H1 (cell line): ENCODE results near the gene ZNF462. TPM values are rescaled to one million over a fixed set of nuclear protein-coding genes. Genes with fewer than 3 reads are reported as not detected.

Source experiments
- CTCF ChIA-PET: fragments of 300-600 bp; sonication (Branson Sonifier 250); formaldehyde crosslinking; loops from one replicate; lab custom pipeline; 2021; ENCODE audit not compliant: partially characterized antibody; lab: Charles Lee
- POLR2A ChIA-PET: fragments of 300-600 bp; sonication (Branson Sonifier 250); formaldehyde crosslinking; loops from one replicate; lab custom pipeline; 2021; ENCODE audit warnings: inconsistent platforms; ENCODE audit not compliant: partially characterized antibody; lab: Charles Lee
- DNase-seq, 2 experiments: peaks; one replicate each; pipeline versions ENCODE4 v3.0.0 to v3.0.0-alpha.2; 2010 to 2022; ENCODE audit warnings: low spot score in 2 of 2, low read depth in 1 of 2, mixed read lengths in 1 of 2
- FAIRE-seq: peaks from 2 replicates; lab custom pipeline; 2011; peaks lifted over from hg19 to GRCh38; lab: Jason Lieb, UNC
- H2AFZ ChIP-seq: 2 replicates; pipeline ENCODE4 v1.8.1; 2012; ENCODE audit warnings: low read length, inconsistent platforms
- H2AK5ac ChIP-seq: 2 replicates; pipeline ENCODE4 v1.6.1; 2013; ENCODE audit warnings: low read depth, low read length
- H2BK120ac ChIP-seq: replicated peaks from 2 replicates; pipeline ENCODE3; 2013; ENCODE audit warnings: low read depth, low read length, inconsistent platforms
- H2BK12ac ChIP-seq: 2 replicates; pipeline ENCODE4 v1.6.1; 2013; ENCODE audit warnings: low read depth, low read length
- H2BK15ac ChIP-seq: 2 replicates; pipeline ENCODE4 v1.6.1; 2013; ENCODE audit warnings: low read length
- H2BK20ac ChIP-seq: 2 replicates; pipeline ENCODE4 v1.6.1; 2013; ENCODE audit warnings: low read length
- H2BK5ac ChIP-seq: 2 replicates; pipeline ENCODE4 v1.6.1; 2013; ENCODE audit warnings: low read depth, low read length
- H3K14ac ChIP-seq: 2 replicates; pipeline ENCODE4 v1.6.1; 2013; ENCODE audit warnings: inconsistent platforms; ENCODE audit not compliant: insufficient read length
- H3K18ac ChIP-seq: 2 replicates; pipeline ENCODE4 v1.6.1; 2013; ENCODE audit warnings: low read length; ENCODE audit errors: extremely low read depth
- H3K23ac ChIP-seq: 2 replicates; pipeline ENCODE4 v1.6.1; 2013; ENCODE audit warnings: inconsistent platforms; ENCODE audit not compliant: insufficient read length
- H3K23me2 ChIP-seq: 2 replicates; pipeline ENCODE4 v1.6.1; 2013; ENCODE audit warnings: low read depth, low read length
- H3K27ac ChIP-seq: 2 replicates; pipeline ENCODE4 v1.6.1; 2011; ENCODE audit warnings: low read depth, low read length, inconsistent platforms
- H3K27me3 ChIP-seq, 4 experiments: replicated peaks in 1 of 4; 1 replicate in 1 of 4; 2 replicates in 3 of 4; pipeline versions ENCODE4 v1.6.1 to v1.8.1; 2011 to 2013; ENCODE audit warnings: low read length in 3 of 4, mild to moderate bottlenecking in 3 of 4, inconsistent platforms in 2 of 4, mixed read lengths in 2 of 4, moderate library complexity in 1 of 4; ENCODE audit not compliant: control insufficient read depth in 3 of 4, insufficient read depth in 3 of 4; ENCODE audit errors: extremely low read depth in 1 of 4
- H3K36me3 ChIP-seq, 4 experiments: 2 replicates each; pipeline versions ENCODE4 v1.6.1 to v1.8.1; 2011 to 2013; ENCODE audit warnings: mild to moderate bottlenecking in 4 of 4, low read length in 3 of 4, moderate library complexity in 2 of 4, control low read depth in 1 of 4, inconsistent platforms in 1 of 4; ENCODE audit not compliant: insufficient read depth in 4 of 4, control insufficient read depth in 2 of 4
- H3K4ac ChIP-seq: replicated peaks from 2 replicates; pipeline ENCODE3; 2013; ENCODE audit warnings: low read length, low read depth, mixed read lengths, inconsistent platforms; ENCODE audit not compliant: insufficient read length
- H3K4me1 ChIP-seq, 4 experiments: replicated peaks in 1 of 4; 1 replicate in 1 of 4; 2 replicates in 3 of 4; pipeline versions ENCODE4 v1.6.1 to v1.8.1; 2011 to 2013; ENCODE audit warnings: low read length in 3 of 4, inconsistent platforms in 2 of 4, mixed read lengths in 1 of 4; ENCODE audit not compliant: insufficient read depth in 4 of 4, control insufficient read depth in 3 of 4
- H3K4me2 ChIP-seq, 2 experiments: 2 replicates each; pipeline versions ENCODE4 v1.6.1 to v1.8.1; 2011 to 2013; ENCODE audit warnings: low read depth in 2 of 2, low read length in 2 of 2, control low read depth in 1 of 2, inconsistent platforms in 1 of 2, mild to moderate bottlenecking in 1 of 2; ENCODE audit not compliant: insufficient read depth in 1 of 2
- H3K4me3 ChIP-seq, 4 experiments: fragments of 200-600, 300-600 bp in 1 of 4; sonication (generic), shearing (Covaris generic), sonication (Bioruptor Twin) in 1 of 4; 2 replicates each; pipeline versions ENCODE4 v1.5.1 to v1.8.1; 2011 to 2016; ENCODE audit warnings: low read length in 4 of 4, low read depth in 3 of 4, control low read depth in 2 of 4, inconsistent platforms in 2 of 4, mild to moderate bottlenecking in 2 of 4, mixed read lengths in 1 of 4, moderate library complexity in 1 of 4; ENCODE audit not compliant: insufficient read depth in 2 of 4; ENCODE audit errors: extremely low read depth in 1 of 4
- H3K56ac ChIP-seq: replicated peaks from 2 replicates; pipeline ENCODE3; 2013; ENCODE audit warnings: low read depth, mild to moderate bottlenecking, mixed read lengths, low read length, inconsistent platforms; ENCODE audit not compliant: insufficient read length
- H3K79me1 ChIP-seq: 2 replicates; pipeline ENCODE4 v1.6.1; 2013; ENCODE audit warnings: low read depth, low read length, control low read depth
- H3K79me2 ChIP-seq, 2 experiments: 2 replicates each; pipeline versions ENCODE4 v1.6.1 to v1.8.1; 2012 to 2013; ENCODE audit warnings: low read length in 2 of 2, mild to moderate bottlenecking in 2 of 2, inconsistent platforms in 1 of 2; ENCODE audit not compliant: insufficient read depth in 2 of 2, control insufficient read depth in 1 of 2
- H3K9ac ChIP-seq, 4 experiments: replicated peaks in 1 of 4; 1 replicate in 1 of 4; 2 replicates in 3 of 4; pipeline versions ENCODE4 v1.6.1 to v1.8.1; 2011 to 2013; ENCODE audit warnings: low read depth in 3 of 4, low read length in 3 of 4, control low read depth in 2 of 4, mild to moderate bottlenecking in 2 of 4, moderate library complexity in 2 of 4, inconsistent platforms in 1 of 4; ENCODE audit errors: extremely low read depth in 1 of 4
- H3K9me3 ChIP-seq, 2 experiments: 2 replicates each; pipeline versions ENCODE4 v1.6.1 to v1.8.1; 2012 to 2013; ENCODE audit warnings: mild to moderate bottlenecking in 2 of 2, moderate library complexity in 2 of 2, control low read depth in 1 of 2, inconsistent platforms in 1 of 2, low read depth in 1 of 2, low read length in 1 of 2, mixed read lengths in 1 of 2; ENCODE audit not compliant: insufficient read depth in 2 of 2
- H4K20me1 ChIP-seq, 2 experiments: replicated peaks in 1 of 2; 2 replicates each; pipeline versions ENCODE3 to v1.8.1; 2011 to 2013; ENCODE audit warnings: inconsistent platforms in 2 of 2, low read length in 2 of 2, mild to moderate bottlenecking in 1 of 2; ENCODE audit not compliant: insufficient read depth in 2 of 2, control insufficient read depth in 1 of 2
- H4K5ac ChIP-seq: 2 replicates; pipeline ENCODE4 v1.6.1; 2013; ENCODE audit warnings: low read length, low read depth, mixed read lengths, inconsistent platforms; ENCODE audit not compliant: insufficient read length
- H4K8ac ChIP-seq: 2 replicates; pipeline ENCODE4 v1.8.0; 2013; ENCODE audit warnings: mild to moderate bottlenecking, moderate library complexity, low read length, inconsistent platforms; ENCODE audit not compliant: insufficient read depth; ENCODE audit errors: extremely low read depth
- H4K91ac ChIP-seq: replicated peaks from 2 replicates; pipeline ENCODE3; 2013; ENCODE audit warnings: low read length, mixed read lengths, inconsistent platforms; ENCODE audit not compliant: insufficient read length
- CBX8 ChIP-seq: fragments of 300-800, 300-1000 bp; sonication (generic); IDR thresholded peaks from 2 replicates; pipeline ENCODE4 v1.7.1; 2016; ENCODE audit warnings: low read depth, low read length, borderline replicate concordance
- CEBPB ChIP-seq: IDR thresholded peaks from 2 replicates; pipeline ENCODE4 v1.6.1; 2012; ENCODE audit warnings: low read depth, low read length
- FOSL1 ChIP-seq: IDR thresholded peaks from 2 replicates; pipeline ENCODE4 v1.6.1; 2011; ENCODE audit warnings: mild to moderate bottlenecking, low read depth, low read length, moderate library complexity; ENCODE audit not compliant: insufficient read depth
- GTF2F1 ChIP-seq: IDR thresholded peaks from 2 replicates; pipeline ENCODE4 v1.6.1; 2012; ENCODE audit warnings: low read depth, low read length, improper control_type of control experiment, borderline replicate concordance
- HDAC2 ChIP-seq, 2 experiments: fragments of 300-600 bp in 1 of 2; sonication (generic) in 1 of 2; IDR thresholded peaks; 2 replicates each; pipeline ENCODE4 v1.6.1; 2011 to 2012; ENCODE audit warnings: low read depth in 2 of 2, low read length in 2 of 2, mild to moderate bottlenecking in 2 of 2, moderate library complexity in 2 of 2, borderline replicate concordance in 1 of 2, inconsistent platforms in 1 of 2
- NRF1 ChIP-seq: IDR thresholded peaks from 2 replicates; pipeline ENCODE4 v1.6.1; 2011; ENCODE audit warnings: mild to moderate bottlenecking, low read depth, low read length, improper control_type of control experiment
- POU5F1 ChIP-seq: IDR thresholded peaks from 2 replicates; pipeline ENCODE4 v1.6.1; 2011; ENCODE audit warnings: low read depth, mild to moderate bottlenecking, low read length, moderate library complexity
- RBBP5 ChIP-seq: IDR thresholded peaks from 2 replicates; pipeline ENCODE4 v1.7.1; 2012; ENCODE audit warnings: low read depth, mild to moderate bottlenecking, inconsistent platforms, low read length, moderate library complexity, borderline replicate concordance
- RXRA ChIP-seq: IDR thresholded peaks from 2 replicates; pipeline ENCODE4 v1.6.1; 2011; ENCODE audit warnings: low read depth, mild to moderate bottlenecking, low read length, moderate library complexity; ENCODE audit not compliant: insufficient read depth
- WGBS, 2 experiments: shearing (Covaris generic) in 1 of 2; methylation state at CpG; one replicate each; pipeline versions ENCODE4 v1.1.6 to v1.1.7; 2013 to 2015; ENCODE audit warnings: low lambda C conversion rate in 2 of 2, mixed read lengths in 2 of 2, inconsistent platforms in 1 of 2, low coverage in 1 of 2, missing lambda C conversion rate in 1 of 2; ENCODE audit not compliant: insufficient replicate concordance in 2 of 2, insufficient coverage in 1 of 2, insufficient read length in 1 of 2; ENCODE audit errors: extremely low coverage in 1 of 2, missing lambda C conversion rate in 1 of 2; 5-methylcytosine and 5-hydroxymethylcytosine counted together
- polyA plus RNA-seq, 7 experiments: library from polyadenylated mRNA; depleted of rRNA in 3 of 7; stranded (reverse) in 5 of 7; unstranded in 2 of 7; fragments of >200 nt in 5 of 7; fragments of 200-250 nt in 2 of 7; gene quantifications; 1 replicate in 5 of 7; 2 replicates in 1 of 7; 4 replicates in 1 of 7; pipeline versions ENCODE4 v1.2.1 to v1.2.3, GENCODE V29; 2011 to 2013; ENCODE audit warnings: missing spikeins in 2 of 7, mixed read lengths in 2 of 7
- total RNA-seq: library from RNA; stranded (reverse); fragmentation: NEBNext Ultra II Directional; extraction: Animal tissue kit (Norgen Biotek cat#: 25700); gene quantifications from 2 replicates; pipeline ENCODE4 v1.2.1, GENCODE V29; 2021

ZNF462 gene
- total and polyA plus RNA-seq, 2 of the 8 experiments (the other 6 are each of a cell fraction or from before 2014, with no cell fraction given) = 30.0 to 163 TPM

- no peak overlapping the region for H3K56ac ChIP-seq
- H3K27me3 ChIP-seq = no peaks in the 10 kb centered on the region
- TF ChIP-seq CBX8 = no peak
- TF ChIP-seq RBBP5 = no peak
- no peak for TF ChIP-seq HDAC2 (IDR thresholded peaks at IDR 0.05; ENCODE audit: borderline replicate concordance in 1 of 2, low read depth in 2 of 2, low read length in 2 of 2)
- no peak for TF ChIP-seq GTF2F1
- TF ChIP-seq CEBPB = no peak
- TF ChIP-seq POU5F1 = no peak
- TF ChIP-seq RXRA = no peak
- TF ChIP-seq FOSL1 = no peak
- TF ChIP-seq NRF1 = no peak
- H3K9me3 ChIP-seq = peaks cover 2 to 4% of the 10 kb centered on the region in 2 experiments; a peak in 1 of 4 replicates
- no peaks in the 10 kb centered on the region for H3K79me1 ChIP-seq
- peak overlapping the region; percentile 80; the same call in 1 of the 2 replicates for H2AFZ ChIP-seq
- H3K79me2 ChIP-seq = no peaks in the 10 kb centered on the region
- no peaks in the 10 kb centered on the region for H4K20me1 ChIP-seq
- H3K4ac ChIP-seq = no peak overlapping the region
- H2BK12ac ChIP-seq = no peak overlapping the region
- no peak overlapping the region for H3K4me2 ChIP-seq
- no peak overlapping the region for H3K23ac ChIP-seq
- no peak overlapping the region for H3K27ac ChIP-seq
- no peak overlapping the region for H3K9ac ChIP-seq
- H2AK5ac ChIP-seq = no peak overlapping the region
- H2BK15ac ChIP-seq = no peak overlapping the region
- H4K8ac ChIP-seq = no peak overlapping the region
- no peak overlapping the region for H2BK20ac ChIP-seq
- H3K36me3 ChIP-seq = no peaks in the 10 kb centered on the region; a peak in 1 of 8 replicates
- CTCF ChIA-PET = interaction anchor here (0.9 kb wide), 1 partner anchor 40 kb away, joined by 5 read pairs; no protein-coding TSS in a partner anchor
- FAIRE-seq (no peak), DNase-seq (no peak)
- WGBS, 2 experiments = 90% methylated on average over 5 of the region's 5 CpGs; no CpG with 5 or more reads in 1 of the 2 experiments
- no peak overlapping the region for H2BK5ac ChIP-seq
- H3K4me1 ChIP-seq = peaks cover 0 to 6% (median under 1%) of the 10 kb centered on the region in 4 experiments; a peak in 3 of 7 replicates
- H3K14ac ChIP-seq = no peak overlapping the region
- no peak overlapping the region for H2BK120ac ChIP-seq
- no peak overlapping the region for H4K5ac ChIP-seq
- H3K18ac ChIP-seq = no peak overlapping the region
- no peak overlapping the region for H3K4me3 ChIP-seq
- no peak overlapping the region for H4K91ac ChIP-seq
- POLR2A ChIA-PET = no interaction called here
- H3K23me2 ChIP-seq = no peaks in the 10 kb centered on the region
Measured at GRCh38 chr9:107018861-107019545, 156.0 kb downstream of the ZNF462 start.
